A549 (cell line): ENCODE results near the gene FNDC3A. TPM values are rescaled to one million over a fixed set of nuclear protein-coding genes. Genes with fewer than 3 reads are reported as not detected.

Experiments used
- ATAC-seq, 2 experiments: fragments of 200-7000 bp in 1 of 2; fragments of >200 bp in 1 of 2; cut with Nextera tagmentation in 1 of 2; cut with Tn5 transposase in 1 of 2; 3 replicates each; pipeline versions ENCODE4 v1.8.0 to v1.9.1; 2018 to 2020; ENCODE audit warnings: mild to moderate bottlenecking in 1 of 2, moderate library complexity in 1 of 2
- CTCF ChIA-PET: fragments of 300-600 bp; sonication (Branson Sonifier 250); formaldehyde crosslinking; extraction: SDS; loops from one replicate; lab custom pipeline; 2021; ENCODE audit warnings: antibody characterized with exemption, inconsistent platforms; lab: Yijun Ruan, JAX
- POLR2A ChIA-PET: fragments of 350-600 bp; formaldehyde crosslinking; extraction: SDS; loops from one replicate; lab custom pipeline; 2021; ENCODE audit warnings: antibody characterized with exemption, inconsistent platforms; lab: Yijun Ruan, JAX
- DNase-seq, 2 experiments: peaks; one replicate each; pipeline versions ENCODE4 v3.0.0 to v3.0.0-alpha.2; 2011 to 2016; ENCODE audit warnings: low read depth in 1 of 2, low spot score in 1 of 2
- FAIRE-seq: peaks from 2 replicates; lab custom pipeline; 2011; peaks lifted over from hg19 to GRCh38; lab: Jason Lieb, UNC
- H3K27ac ChIP-seq, 2 experiments: fragments of >200 bp; sonication (Bioruptor Twin); formaldehyde crosslinking; 3 replicates each; pipeline ENCODE4 v1.5.1; 2016 to 2017
- H3K4me1 ChIP-seq: fragments of >200 bp; sonication (Bioruptor Twin); formaldehyde crosslinking; 3 replicates; pipeline ENCODE4 v1.6.1; 2016
- H3K4me2 ChIP-seq: fragments of >200 bp; sonication (Bioruptor Twin); formaldehyde crosslinking; 3 replicates; pipeline ENCODE4 v1.6.1; 2016
- H3K4me3 ChIP-seq: fragments of >200 bp; sonication (Bioruptor Twin); formaldehyde crosslinking; 3 replicates; pipeline ENCODE4 v1.5.1; 2016
- H3K9me3 ChIP-seq: fragments of >200 bp; sonication (Bioruptor Twin); formaldehyde crosslinking; 3 replicates; pipeline ENCODE4 v1.6.1; 2016
- CBX2 ChIP-seq: fragments of 200-600 bp; sonication (generic); IDR thresholded peaks from 2 replicates; pipeline ENCODE4 v1.6.1; 2016; ENCODE audit warnings: low read depth, mild to moderate bottlenecking, borderline replicate concordance
- CEBPB ChIP-seq, 2 experiments: fragments of >200 bp in 1 of 2; sonication (Bioruptor Twin) in 1 of 2; formaldehyde crosslinking in 1 of 2; IDR thresholded peaks; 2 replicates each; pipeline ENCODE4 v1.6.1; 2012 to 2016
- CHD2 ChIP-seq: fragments of 150-350 bp; IDR thresholded peaks from 2 replicates; pipeline ENCODE4 v1.6.1; 2014; ENCODE audit warnings: low read length; ENCODE audit not compliant: partially characterized antibody
- ELK1 ChIP-seq: fragments of 150-350 bp; IDR thresholded peaks from 2 replicates; pipeline ENCODE4 v1.6.1; 2014; ENCODE audit warnings: low read depth, mild to moderate bottlenecking, low read length
- EP300 ChIP-seq, 2 experiments: fragments of >200 bp; sonication (Bioruptor Twin); formaldehyde crosslinking; IDR thresholded peaks; 2 replicates in 1 of 2; 3 replicates in 1 of 2; pipeline ENCODE4 v1.6.1; 2016 to 2017
- ESRRA ChIP-seq: fragments of 150-350 bp; IDR thresholded peaks from 2 replicates; pipeline ENCODE4 v1.6.1; 2014; ENCODE audit warnings: mild to moderate bottlenecking, low read length, borderline replicate concordance
- HEYL ChIP-seq: fragments of 250-450 bp; sonication (Bioruptor Pico); IDR thresholded peaks from 2 replicates; pipeline ENCODE4 v1.8.0; 2021; ENCODE audit warnings: mild to moderate bottlenecking, moderate library complexity
- JUNB ChIP-seq: fragments of >200 bp; sonication (Bioruptor Twin); formaldehyde crosslinking; IDR thresholded peaks from 2 replicates; pipeline ENCODE4 v1.6.1; 2016
- KDM5A ChIP-seq: fragments of 200-600 bp; sonication (generic); IDR thresholded peaks from 2 replicates; pipeline ENCODE4 v1.6.1; 2016; ENCODE audit warnings: antibody characterized with exemption, mild to moderate bottlenecking
- NFE2L2 ChIP-seq: fragments of 150-350 bp; conservative IDR thresholded peaks from 2 replicates; pipeline ENCODE4 v1.6.1; 2014; ENCODE audit warnings: low read length
- NPAS2 ChIP-seq: fragments of 250-450 bp; sonication (Bioruptor Pico); IDR thresholded peaks from 2 replicates; pipeline ENCODE4 v1.8.0; 2022; ENCODE audit warnings: mild to moderate bottlenecking, moderate library complexity, borderline replicate concordance
- PHF8 ChIP-seq: fragments of 200-600 bp; sonication (generic); IDR thresholded peaks from 2 replicates; pipeline ENCODE4 v1.6.1; 2016; ENCODE audit warnings: low read depth, mild to moderate bottlenecking, antibody characterized with exemption, moderate library complexity, borderline replicate concordance
- POLR2A ChIP-seq: IDR thresholded peaks from 2 replicates; pipeline ENCODE4 v1.6.1; 2012; ENCODE audit warnings: mild to moderate bottlenecking, low read length
- RAD21 ChIP-seq, 2 experiments: fragments of >200 bp in 1 of 2; sonication (Bioruptor Twin) in 1 of 2; formaldehyde crosslinking in 1 of 2; IDR thresholded peaks in 1 of 2; conservative IDR thresholded peaks in 1 of 2; 2 replicates in 1 of 2; 3 replicates in 1 of 2; pipeline ENCODE4 v1.6.1; 2012 to 2018; ENCODE audit warnings: inconsistent platforms in 1 of 2
- REST ChIP-seq: fragments of 200-600 bp; sonication (generic); IDR thresholded peaks from 2 replicates; pipeline ENCODE4 v1.6.1; 2016; ENCODE audit warnings: antibody characterized with exemption, mild to moderate bottlenecking, moderate library complexity
- RFX5 ChIP-seq: fragments of 450-650 bp; IDR thresholded peaks from 2 replicates; pipeline ENCODE4 v1.7.1; 2014; ENCODE audit warnings: antibody characterized with exemption, mild to moderate bottlenecking, moderate library complexity
- USF2 ChIP-seq: fragments of 450-650 bp; IDR thresholded peaks from 2 replicates; pipeline ENCODE4 v1.6.1; 2014; ENCODE audit warnings: antibody characterized with exemption
- ZC3H11A ChIP-seq: fragments of 450-650 bp; IDR thresholded peaks from 2 replicates; pipeline ENCODE4 v1.6.1; 2014; ENCODE audit warnings: antibody characterized with exemption, mild to moderate bottlenecking
- ZFP36 ChIP-seq: fragments of 450-650 bp; IDR thresholded peaks from 2 replicates; pipeline ENCODE4 v1.6.1; 2014; ENCODE audit warnings: borderline replicate concordance; ENCODE audit not compliant: partially characterized antibody
- ZNF302 ChIP-seq: fragments of 250-450 bp; sonication (Bioruptor Pico); IDR thresholded peaks from 2 replicates; pipeline ENCODE4 v1.9.0; 2021; ENCODE audit warnings: inconsistent platforms, mild to moderate bottlenecking, moderate library complexity
- ZSCAN20 ChIP-seq: fragments of 250-450 bp; sonication (Bioruptor Pico); IDR thresholded peaks from 2 replicates; pipeline ENCODE4 v1.8.0; 2022; ENCODE audit warnings: mild to moderate bottlenecking, moderate library complexity
- WGBS: methylation state at CpG from one replicate; pipeline ENCODE4 v1.1.6; 2017; ENCODE audit errors: missing lambda C conversion rate; 5-methylcytosine and 5-hydroxymethylcytosine counted together
- polyA plus RNA-seq, 4 experiments: library from polyadenylated mRNA; depleted of rRNA in 3 of 4; stranded (reverse); fragments of >200 nt; fragmentation: RNase III in 1 of 4; extraction: RNeasy Plus Mini Kit Qiagen cat#74134 plus additional on column Dnase treatment in 1 of 4; gene quantifications; 2 replicates in 3 of 4; 3 replicates in 1 of 4; pipeline ENCODE4 v1.2.3, GENCODE V29; 2011 to 2017
- TF ChIP-seq, protein P1 (sequence below): fragments of 250-450 bp; sonication (Bioruptor Pico); IDR thresholded peaks from 2 replicates; pipeline ENCODE4 v1.5.0; 2020; ENCODE audit warnings: low read depth, mild to moderate bottlenecking, moderate library complexity

The FNDC3A gene
- polyA plus RNA-seq, 2 of the 4 experiments (the other 2 are of a cell fraction): 16.0 to 32.6 TPM

GRCh38 chr13:49098771-49099512 is 123.2 kb downstream of the FNDC3A start (continued):
- no peak for TF ChIP-seq ESRRA

- Histone ChIP-seq H3K27ac (no peak overlapping the region), H3K4me2 (no peak overlapping the region), H3K9me3 (no peaks in the 10 kb centered on the region), H3K4me3 (no peak overlapping the region), H3K4me1 (peaks cover 28% of the 10 kb centered on the region)
- CTCF ChIA-PET: interaction anchor here (1.3 to 2.0 kb wide), 2 partner anchors 11 to 331 kb away, joined by 4 to 5 read pairs; no protein-coding TSS in a partner anchor
- DNase-seq: no peak
- no peak for FAIRE-seq
- no peak for TF ChIP-seq HEYL (CRISPR knock-in tag)
- TF ChIP-seq NFE2L2: no peak
- TF ChIP-seq REST: no peak
- no peak for TF ChIP-seq CHD2
- no peak for TF ChIP-seq PHF8
- no peak for TF ChIP-seq USF2
- no peak for TF ChIP-seq KDM5A
- TF ChIP-seq POLR2A: no peak
- no peak for TF ChIP-seq ZC3H11A
- no peak for TF ChIP-seq RFX5
- no peak for TF ChIP-seq ELK1
- no peak for TF ChIP-seq CBX2
- no peak for ATAC-seq
- WGBS: 52% methylated on average over 2 of the region's 2 CpGs
- POLR2A ChIA-PET: interaction anchor here (0.9 kb wide), 1 partner anchor 11 kb away, joined by 3 read pairs; no protein-coding TSS in a partner anchor
These were observed 123.8 kb downstream of the FNDC3A start for GRCh38 chr13:49099513-49099877.

DNA sequence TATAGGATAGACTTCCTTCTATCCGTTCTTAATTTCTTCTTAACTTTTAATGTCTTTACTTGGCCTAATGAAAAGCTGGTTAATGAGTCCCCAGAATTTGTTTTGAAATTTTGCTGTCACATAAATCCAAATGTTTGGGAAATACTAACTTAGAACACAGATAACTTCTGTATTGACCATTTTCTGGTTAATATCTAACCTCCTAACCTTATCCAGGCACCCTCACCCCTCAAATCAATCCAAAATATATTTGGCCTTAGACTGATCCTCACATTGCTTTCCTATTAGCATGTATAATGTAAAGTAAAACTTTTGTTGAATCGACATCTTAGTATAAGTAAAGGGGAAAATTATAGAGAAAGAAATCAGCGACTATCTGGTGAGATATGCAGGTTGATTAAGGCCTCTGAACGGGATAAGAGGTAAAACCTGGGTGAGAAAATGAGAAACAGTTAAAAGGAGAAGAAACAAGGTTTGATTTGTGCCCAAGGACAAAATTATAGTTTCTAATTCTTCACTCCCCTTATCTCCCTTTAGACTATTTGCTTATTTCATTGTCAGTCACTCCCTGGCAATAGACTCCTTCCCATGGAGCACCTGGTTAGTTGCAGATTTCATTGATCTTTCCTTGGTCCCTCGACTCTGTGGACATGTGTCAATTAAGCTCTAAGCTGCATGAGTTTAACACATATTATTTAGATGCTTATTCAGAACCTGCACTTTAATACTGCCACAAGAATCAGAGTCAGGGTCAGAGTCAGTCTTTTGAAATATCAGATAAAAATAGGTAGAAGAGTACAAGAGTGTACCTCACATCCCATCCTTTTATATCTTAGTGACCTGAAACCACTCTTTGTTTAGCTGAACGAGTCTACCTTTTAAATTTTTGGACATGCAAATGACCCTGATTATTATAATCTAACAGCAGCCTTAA is 125.2 kb downstream of the FNDC3A start:
- FAIRE-seq (no peak), ATAC-seq (no peak), DNase-seq (no peak)
- Histone ChIP-seq H3K27ac (no peak overlapping the region), H3K4me3 (no peak overlapping the region), H3K9me3 (no peaks in the 10 kb centered on the region), H3K4me2 (no peak overlapping the region), H3K4me1 (peaks cover 28% of the 10 kb centered on the region)
- POLR2A ChIA-PET: no interaction called here
- WGBS: 78% methylated on average over 6 of the region's 6 CpGs
- CTCF ChIA-PET: interaction anchor here (0.6 to 1.1 kb wide), 3 partner anchors 9 to 506 kb away, joined by 3 to 4 read pairs (median 3); no protein-coding TSS in a partner anchor
- TF ChIP-seq ZSCAN20 (no peak), ESRRA (no peak), JUNB (no peak), CEBPB (IDR thresholded peaks at IDR 0.05) (no peak), RFX5 (no peak), PHF8 (no peak), ZNF302 (CRISPR knock-in tag) (no peak), CHD2 (no peak), RAD21 (conservative IDR thresholded peaks at IDR 0.05 in 1 of 2, IDR thresholded peaks at IDR 0.05 in 1 of 2) (no peak), NPAS2 (no peak), EP300 (IDR thresholded peaks at IDR 0.05) (no peak), ZFP36 (no peak), CBX2 (no peak)
- TF ChIP-seq, protein P1, sequence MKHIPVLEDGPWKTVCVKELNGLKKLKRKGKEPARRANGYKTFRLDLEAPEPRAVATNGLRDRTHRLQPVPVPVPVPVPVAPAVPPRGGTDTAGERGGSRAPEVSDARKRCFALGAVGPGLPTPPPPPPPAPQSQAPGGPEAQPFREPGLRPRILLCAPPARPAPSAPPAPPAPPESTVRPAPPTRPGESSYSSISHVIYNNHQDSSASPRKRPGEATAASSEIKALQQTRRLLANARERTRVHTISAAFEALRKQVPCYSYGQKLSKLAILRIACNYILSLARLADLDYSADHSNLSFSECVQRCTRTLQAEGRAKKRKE (CRISPR knock-in tag): no peak
